Small intestine (tissue), 7 donors: ENCODE data around the gene DNAH6. TPM values are rescaled to one million over a fixed set of nuclear protein-coding genes. Genes with fewer than 3 reads are reported as not detected.

Source experiments
- DNase-seq, 2 donors: peaks; one replicate each; pipeline versions ENCODE4 v3.0.0 to v3.0.0-alpha.2; 2013
- FAIRE-seq: peaks from 2 replicates; lab custom pipeline; 2012; peaks lifted over from hg19 to GRCh38; lab: Jason Lieb, UNC
- H3K27ac ChIP-seq, 3 donors: one replicate each; pipeline ENCODE4 v1.5.1; 2013; ENCODE audit warnings: low read length in 2 of 3, mild to moderate bottlenecking in 2 of 3, control low read depth in 1 of 3, inconsistent platforms in 1 of 3, low read depth in 1 of 3, moderate library complexity in 1 of 3
- H3K27me3 ChIP-seq, 3 donors: one replicate each; pipeline ENCODE4 v1.6.1; 2013; ENCODE audit warnings: low read length in 3 of 3, inconsistent platforms in 1 of 3; ENCODE audit not compliant: control insufficient read depth in 3 of 3, insufficient read depth in 3 of 3
- H3K36me3 ChIP-seq, 3 donors: one replicate each; pipeline ENCODE4 v1.6.1; 2013; ENCODE audit warnings: low read length in 3 of 3, inconsistent platforms in 1 of 3, low read depth in 1 of 3, mild to moderate bottlenecking in 1 of 3, moderate library complexity in 1 of 3; ENCODE audit not compliant: control insufficient read depth in 3 of 3, insufficient read depth in 2 of 3
- H3K4me1 ChIP-seq, 3 donors: one replicate each; pipeline ENCODE4 v1.6.1; 2013; ENCODE audit warnings: low read length in 2 of 3, inconsistent platforms in 1 of 3, low read depth in 1 of 3, mild to moderate bottlenecking in 1 of 3, moderate library complexity in 1 of 3; ENCODE audit not compliant: control insufficient read depth in 3 of 3, insufficient read depth in 2 of 3
- H3K4me3 ChIP-seq, 3 donors: one replicate each; pipeline ENCODE4 v1.5.1; 2013; ENCODE audit warnings: low read length in 3 of 3, control low read depth in 1 of 3, inconsistent platforms in 1 of 3, low read depth in 1 of 3, mild to moderate bottlenecking in 1 of 3, moderate library complexity in 1 of 3
- H3K9me3 ChIP-seq, 2 donors: one replicate each; pipeline ENCODE4 v1.6.1; 2013; ENCODE audit warnings: low read depth in 1 of 2, low read length in 1 of 2; ENCODE audit not compliant: control insufficient read depth in 2 of 2, insufficient read depth in 1 of 2
- WGBS, 3 donors: extraction: QIAGEN DNeasy Blood & Tissue Kit; methylation state at CpG; one replicate each; pipeline ENCODE4 v1.1.7; 2013; 5-methylcytosine and 5-hydroxymethylcytosine counted together
- polyA plus RNA-seq, 4 donors: library from polyadenylated mRNA; stranded (reverse) in 3 of 4; unstranded in 1 of 4; fragments of 200-250 nt in 3 of 4; fragments of 120-200 nt in 1 of 4; gene quantifications; one replicate each; pipeline versions ENCODE4 v1.2.1 to v1.2.3, GENCODE V29; 2013
- donor health status: healthy with polysubstance abuse.
- donor health status: control.
- donor health status: control.
- donor health status: Bipolar disorder and iron deficiency.
- donor health status: healthy.

Gene DNAH6
- polyA plus RNA-seq, 4 donors = 0.22 to 1.4 (median 0.24) TPM; not detected in 1

DNA sequence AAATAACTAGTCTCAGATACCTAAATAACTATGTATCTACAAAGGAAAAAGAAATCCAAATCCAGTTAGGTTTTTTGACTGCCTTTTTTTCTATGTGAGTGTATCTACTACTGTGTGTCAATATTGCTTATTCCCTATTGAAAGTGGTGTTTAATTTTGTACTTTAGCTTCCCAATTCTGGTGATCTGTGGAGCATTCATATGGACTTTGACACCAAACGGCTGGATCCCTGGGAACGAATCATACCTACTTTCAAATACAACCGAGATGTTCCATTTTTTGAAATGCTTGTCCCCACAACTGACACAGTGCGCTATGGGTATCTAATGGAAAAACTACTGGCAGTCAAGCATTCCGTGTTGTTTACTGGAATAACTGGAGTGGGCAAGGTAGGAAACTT lies 152.8 kb downstream of the DNAH6 start:
- DNase-seq (no peak), FAIRE-seq (no peak)
- Histone ChIP-seq H3K27me3 (no peaks in the 10 kb centered on the region), H3K4me3 (no peak overlapping the region), H3K27ac (no peak overlapping the region), H3K4me1 (no peaks in the 10 kb centered on the region), H3K36me3 (no peaks in the 10 kb centered on the region), H3K9me3 (no peaks in the 10 kb centered on the region)
- WGBS, 3 donors = 76 to 84% (median 77%) methylated on average over 5 of the region's 5 CpGs

DNA sequence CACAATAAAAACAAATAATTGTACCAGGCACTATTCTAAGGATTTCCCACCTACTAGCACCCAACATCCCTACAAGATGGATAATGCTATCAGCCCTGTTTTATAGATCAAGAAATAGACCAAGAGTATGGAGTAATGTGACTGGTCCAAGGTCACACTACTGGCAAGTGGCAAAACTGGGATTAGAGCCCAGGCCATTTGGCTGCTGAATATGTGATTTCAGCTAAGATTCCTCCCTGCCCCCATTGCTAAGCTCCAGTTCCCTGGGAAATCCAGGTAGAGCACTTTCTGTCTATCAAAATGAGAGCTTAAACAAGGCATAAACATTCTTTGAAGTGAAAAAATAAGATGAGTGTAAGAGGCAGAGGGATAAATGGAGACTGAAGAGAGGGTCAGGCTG lies 157.8 kb downstream of the DNAH6 start:
- Histone ChIP-seq H3K27ac (no peak overlapping the region), H3K9me3 (no peaks in the 10 kb centered on the region), H3K4me1 (no peaks in the 10 kb centered on the region), H3K36me3 (no peaks in the 10 kb centered on the region), H3K4me3 (no peak overlapping the region), H3K27me3 (no peaks in the 10 kb centered on the region)
- no peak for FAIRE-seq
- DNase-seq = no peak

- Histone ChIP-seq H3K4me3 (no peak overlapping the region), H3K4me1 (no peaks in the 10 kb centered on the region), H3K27me3 (no peaks in the 10 kb centered on the region), H3K9me3 (no peaks in the 10 kb centered on the region), H3K36me3 (no peaks in the 10 kb centered on the region), H3K27ac (no peak overlapping the region)
- 76 to 84% (median 84%) methylated on average over 5 of the region's 5 CpGs for WGBS, 3 donors
- DNase-seq (no peak), FAIRE-seq (no peak)
These were observed 158.3 kb downstream of the DNAH6 start for GRCh38 chr2:84674586-84674985.

GRCh38 chr2:84676295-84676694 lies 160.0 kb downstream of the DNAH6 start:
- Histone ChIP-seq H3K27ac (no peak overlapping the region), H3K36me3 (no peaks in the 10 kb centered on the region), H3K4me3 (no peak overlapping the region), H3K27me3 (no peaks in the 10 kb centered on the region), H3K9me3 (no peaks in the 10 kb centered on the region), H3K4me1 (no peaks in the 10 kb centered on the region)
- FAIRE-seq = no peak
- 76 to 90% (median 85%) methylated on average over 1 of the region's 1 CpG for WGBS, 3 donors
- no peak for DNase-seq

GRCh38 chr2:84678214-84678613 lies 161.9 kb downstream of the DNAH6 start:
- no peaks in the 10 kb centered on the region for H3K4me1 ChIP-seq
- H3K27ac ChIP-seq = no peak overlapping the region
- WGBS, 3 donors = 86 to 91% (median 87%) methylated on average over 2 of the region's 2 CpGs
- H3K36me3 ChIP-seq = no peaks in the 10 kb centered on the region
- H3K9me3 ChIP-seq = no peaks in the 10 kb centered on the region
- H3K4me3 ChIP-seq = no peak overlapping the region
- no peak for DNase-seq
- H3K27me3 ChIP-seq = no peaks in the 10 kb centered on the region
- FAIRE-seq = no peak

GRCh38 chr2:84686783-84687476 lies 170.6 kb downstream of the DNAH6 start:
- H3K4me3 ChIP-seq = no peak overlapping the region
- DNase-seq = peak; percentile 68 to 79
- no peak for FAIRE-seq
- no peaks in the 10 kb centered on the region for H3K36me3 ChIP-seq
- 15 to 45% (median 25%) methylated on average over 5 of the region's 5 CpGs for WGBS, 3 donors
- peaks cover 0 to 23% (median 0%) of the 10 kb centered on the region in 3 donors for H3K4me1 ChIP-seq
- H3K27ac ChIP-seq = peak overlapping the region in 1 of 3 donors; percentile 34
- H3K27me3 ChIP-seq = no peaks in the 10 kb centered on the region
- H3K9me3 ChIP-seq = no peaks in the 10 kb centered on the region

DNA sequence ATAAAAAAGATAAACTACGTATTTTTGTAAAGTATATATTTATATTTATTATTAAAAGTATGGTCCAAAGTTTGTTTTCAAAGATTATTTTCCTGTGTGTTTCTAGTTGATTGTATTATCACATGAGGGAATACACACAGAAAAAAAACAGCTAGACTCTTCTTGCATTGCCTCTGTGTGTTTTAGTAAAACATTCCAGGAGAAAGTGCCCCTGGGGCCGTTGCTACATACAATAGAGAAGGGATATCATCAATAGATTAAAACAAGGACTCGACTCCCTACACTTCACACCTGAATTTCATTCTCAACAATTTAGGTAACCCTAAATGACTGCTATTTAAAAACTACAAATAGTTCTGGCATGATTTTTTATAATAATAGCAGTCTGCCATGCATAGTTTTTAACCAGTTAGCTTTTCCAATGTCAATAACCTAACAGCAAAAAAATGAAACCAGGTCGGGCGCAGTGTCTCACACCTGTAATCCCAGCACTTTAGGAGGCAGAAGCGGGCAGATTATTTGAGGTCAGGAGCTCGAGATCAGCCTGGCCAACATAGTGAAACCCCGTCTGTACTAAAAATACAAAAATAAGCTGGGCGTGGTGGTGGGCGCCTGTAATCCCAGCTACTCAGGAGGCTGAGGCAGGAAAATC lies 171.3 kb downstream of the DNAH6 start:
- Histone ChIP-seq H3K9me3 (no peaks in the 10 kb centered on the region), H3K4me1 (peaks cover 0 to 23% (median 0%) of the 10 kb centered on the region in 3 donors), H3K4me3 (no peak overlapping the region), H3K36me3 (no peaks in the 10 kb centered on the region), H3K27ac (no peak overlapping the region), H3K27me3 (no peaks in the 10 kb centered on the region)
- FAIRE-seq (no peak), DNase-seq (peak in 1 of 2 donors; percentile 17)
- WGBS, 3 donors = 53 to 69% (median 68%) methylated on average over 10 of the region's 10 CpGs

GRCh38 chr2:84690225-84690624 lies 173.9 kb downstream of the DNAH6 start:
- Histone ChIP-seq H3K36me3 (no peaks in the 10 kb centered on the region), H3K9me3 (no peaks in the 10 kb centered on the region), H3K27me3 (no peaks in the 10 kb centered on the region), H3K4me1 (peaks cover 0 to 31% (median 0%) of the 10 kb centered on the region in 3 donors), H3K27ac (no peak overlapping the region), H3K4me3 (no peak overlapping the region)
- WGBS, 3 donors = 87 to 91% (median 87%) methylated on average over 3 of the region's 3 CpGs
- DNase-seq = no peak
- FAIRE-seq = no peak
